GM21381 (cell line): ENCODE measurements around the gene BCLAF1.
"Not testable (repeated sequence)": the region's sequence is repeated elsewhere in the genome, so short reads cannot be mapped to it uniquely, and the experiment has no call there.

Source experiments
- ATAC-seq: cut with Tn5 transposase; IDR thresholded peaks from one replicate; pipeline ENCODE4 v1.9.1; 2021; ENCODE audit warnings: mild to moderate bottlenecking, moderate library complexity; ENCODE audit not compliant: unreplicated experiment

The BCLAF1 gene

GRCh38 chr6:136309171-136309570 lies 19.5 kb upstream of the BCLAF1 start:
- ATAC-seq: no peak

GRCh38 chr6:136308469-136308868 lies 18.8 kb upstream of the BCLAF1 start:
- not testable (repeated sequence) for ATAC-seq

- no peak for ATAC-seq
Observed at GRCh38 chr6:136307351-136307750, 17.7 kb upstream of the BCLAF1 start.

GRCh38 chr6:136306466-136306865 lies 16.8 kb upstream of the BCLAF1 start:
- ATAC-seq: no peak

GRCh38 chr6:136304410-136304809 lies 14.8 kb upstream of the BCLAF1 start:
- no peak for ATAC-seq

- no peak for ATAC-seq
Observed at GRCh38 chr6:136303516-136303915, 13.9 kb upstream of the BCLAF1 start.

- no peak for ATAC-seq
Observed at GRCh38 chr6:136294621-136295020, 5.0 kb upstream of the BCLAF1 start.

GRCh38 chr6:136290410-136291010 lies 864 bp upstream of the BCLAF1 start:
- ATAC-seq: peak; percentile 24

- ATAC-seq: peak; percentile 44
Observed at GRCh38 chr6:136289327-136289578, 393 bp downstream of the BCLAF1 start.

GRCh38 chr6:136288566-136289326 lies 900 bp downstream of the BCLAF1 start:
- peak; percentile 34 for ATAC-seq

GRCh38 chr6:136284909-136285308 lies 4.7 kb downstream of the BCLAF1 start:
- no peak for ATAC-seq

GRCh38 chr6:136282906-136283305 lies 6.7 kb downstream of the BCLAF1 start:
- ATAC-seq: no peak

- ATAC-seq: no peak
Observed at GRCh38 chr6:136280032-136280609, 9.5 kb downstream of the BCLAF1 start.

GRCh38 chr6:136274062-136274461 lies 15.6 kb downstream of the BCLAF1 start:
- ATAC-seq: no peak

GRCh38 chr6:136265101-136265500 lies 24.5 kb downstream of the BCLAF1 start:
- ATAC-seq: no peak

- no peak for ATAC-seq
Observed at GRCh38 chr6:136262940-136263339, 26.7 kb downstream of the BCLAF1 start.

GRCh38 chr6:136254851-136255466 lies 34.7 kb downstream of the BCLAF1 start:
- ATAC-seq: no peak

- no peak for ATAC-seq
Observed at GRCh38 chr6:136253734-136254133, 35.9 kb downstream of the BCLAF1 start.

GRCh38 chr6:136252441-136252840 lies 37.2 kb downstream of the BCLAF1 start:
- ATAC-seq: no peak

GRCh38 chr6:136251394-136251793 lies 38.3 kb downstream of the BCLAF1 start:
- ATAC-seq: no peak

GRCh38 chr6:136250686-136251008 lies 39.0 kb downstream of the BCLAF1 start:
- peak; percentile 5 for ATAC-seq
